SJSA1 (cell line): ENCODE measurements around the gene BAAT. TPM values are rescaled to one million over a fixed set of nuclear protein-coding genes. Genes with fewer than 3 reads are reported as not detected.

Experiments
- total RNA-seq: library from RNA; depleted of rRNA; stranded (reverse); fragments of >200 nt; shearing (Covaris generic); gene quantifications from 2 replicates; pipeline ENCODE4 v1.2.3, GENCODE V29; 2014; rRNA removed

Gene BAAT
- total RNA-seq, 1 experiment from 2014 or later: not detected

Other genes starting within 250 kb of the BAAT start
- gene MRPL50, start 13.6 kb upstream of the BAAT start, total RNA-seq: 11.3 and 15.5 TPM in 2 replicates
- 13.3 and 13.5 TPM in 2 replicates for gene ZNF189, start 13.8 kb upstream of the BAAT start, total RNA-seq
- not detected in 2 replicates for gene ALDOB, start 50.8 kb upstream of the BAAT start, total RNA-seq
- gene RNF20, start 148.8 kb upstream of the BAAT start, total RNA-seq: 31.7 and 37.1 TPM in 2 replicates
- not detected in 2 replicates for gene PPP3R2, start 210.0 kb upstream of the BAAT start, total RNA-seq